Measurements from ENCODE around the gene MMRN1.

The MMRN1 gene

DNA sequence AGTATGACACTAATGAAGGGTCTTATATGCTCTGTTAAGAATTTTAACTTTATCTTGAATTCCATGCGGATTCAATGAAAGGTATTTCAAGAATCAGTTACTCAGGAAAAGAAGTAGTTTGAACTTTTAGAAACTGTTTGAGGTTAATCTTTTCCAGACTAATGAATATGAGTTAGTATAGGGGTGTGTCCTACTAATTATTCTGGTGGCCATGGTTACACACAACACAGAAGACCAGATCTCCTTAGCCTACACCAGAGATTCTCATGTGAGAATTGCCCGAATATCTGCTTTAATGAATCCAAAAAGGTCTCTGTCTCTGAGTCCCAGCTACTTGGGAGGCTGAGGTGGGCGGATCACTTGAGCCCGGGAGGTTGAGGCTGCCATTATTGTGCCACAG, 100.4 kb downstream of the MMRN1 start:
- no peak for DNase-seq (ENCODE audit: low read depth in 2 of 2)

DNA sequence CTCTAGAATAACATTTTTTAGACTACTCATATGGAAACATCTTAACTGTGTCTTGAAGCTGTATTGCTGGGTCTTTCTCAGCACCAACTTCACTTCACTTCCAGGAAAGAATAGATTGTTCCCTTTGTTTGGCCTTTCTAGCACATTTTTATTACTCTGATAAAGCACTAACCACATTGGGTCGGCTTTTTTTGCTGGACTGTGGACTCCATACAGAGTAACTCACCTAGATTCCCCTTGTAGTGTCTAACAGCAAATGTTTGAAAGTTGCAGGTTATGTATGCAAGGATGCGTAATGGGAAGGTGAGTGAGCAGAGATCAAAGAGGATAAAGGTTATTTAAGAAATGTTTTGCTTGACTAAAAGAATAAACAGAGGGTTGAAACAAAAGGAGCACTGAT, 101.2 kb downstream of the MMRN1 start:
- DNase-seq (ENCODE audit: low read depth in 2 of 2), result no peak

DNA sequence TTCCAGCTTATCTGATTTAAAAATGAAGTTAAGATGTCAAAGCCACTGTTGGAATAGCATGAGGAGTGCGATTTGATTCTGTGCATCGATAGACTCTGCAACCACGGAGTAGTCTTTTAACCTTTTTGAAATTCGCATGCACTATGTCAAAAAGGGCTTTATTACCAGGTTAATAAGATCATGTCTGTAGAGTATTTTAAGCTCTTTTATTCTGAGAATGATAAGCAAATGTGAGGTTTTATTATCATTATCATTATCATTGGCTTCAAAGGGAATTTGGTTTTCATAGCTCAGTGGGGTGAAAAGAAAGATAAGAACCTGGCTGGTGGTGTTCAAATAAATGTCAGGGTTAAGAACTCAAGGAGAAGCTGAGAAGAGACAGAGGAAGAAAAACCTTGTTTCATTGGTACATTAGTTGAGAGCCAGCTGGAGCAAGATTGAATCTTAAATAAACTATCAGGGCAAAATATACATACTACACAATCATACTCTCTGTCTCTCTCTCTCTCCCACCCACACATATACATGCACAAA, 102.6 kb downstream of the MMRN1 start:
- no peak for DNase-seq (ENCODE audit: low read depth in 2 of 2)

DNA sequence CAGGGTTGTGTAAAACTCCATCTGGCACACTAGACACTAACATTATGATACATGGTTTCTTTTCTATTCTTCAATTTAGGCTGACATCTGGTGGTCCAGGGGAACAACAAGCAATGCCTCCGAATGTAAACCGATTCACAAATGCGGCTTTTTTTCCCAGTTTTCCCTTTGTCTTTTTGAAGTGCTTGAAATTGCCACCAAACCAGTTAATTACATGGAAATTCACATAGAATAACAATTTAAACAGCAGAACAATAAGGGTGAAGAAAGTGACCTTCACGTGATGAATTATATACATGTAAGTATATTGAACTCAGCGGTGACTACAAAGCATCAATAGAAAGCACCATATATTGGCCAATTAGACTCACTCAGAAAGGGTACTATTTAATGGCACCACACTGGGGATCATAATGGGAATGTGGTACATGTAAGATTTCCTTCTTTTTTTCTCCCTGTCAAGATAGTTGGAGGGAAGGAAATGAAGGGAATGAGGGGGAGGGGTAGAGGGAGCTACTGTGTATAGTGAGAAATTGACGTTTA, 103.9 kb downstream of the MMRN1 start:
- no peak for DNase-seq (ENCODE audit: low read depth in 2 of 2)

DNA sequence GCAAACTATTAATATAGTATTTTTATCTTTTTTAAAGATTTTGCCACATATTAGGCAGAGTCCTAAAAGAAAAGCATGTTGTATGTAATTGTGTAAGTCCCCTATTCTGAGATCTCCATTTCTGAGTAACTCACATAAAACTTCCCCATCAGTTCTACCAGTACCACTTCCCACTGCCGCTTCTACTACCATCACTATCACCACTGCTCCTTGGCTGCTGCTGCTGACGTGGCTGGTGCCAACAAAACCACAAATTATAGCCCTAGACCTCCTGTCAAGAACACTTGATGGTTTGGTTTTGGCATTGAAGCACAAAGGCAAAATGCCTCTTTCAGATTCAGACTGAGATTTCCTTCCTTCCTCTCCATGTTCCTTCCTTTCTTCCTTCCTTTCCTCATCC, 106.4 kb downstream of the MMRN1 start:
- no peak for DNase-seq (ENCODE audit: low read depth in 2 of 2)

DNA sequence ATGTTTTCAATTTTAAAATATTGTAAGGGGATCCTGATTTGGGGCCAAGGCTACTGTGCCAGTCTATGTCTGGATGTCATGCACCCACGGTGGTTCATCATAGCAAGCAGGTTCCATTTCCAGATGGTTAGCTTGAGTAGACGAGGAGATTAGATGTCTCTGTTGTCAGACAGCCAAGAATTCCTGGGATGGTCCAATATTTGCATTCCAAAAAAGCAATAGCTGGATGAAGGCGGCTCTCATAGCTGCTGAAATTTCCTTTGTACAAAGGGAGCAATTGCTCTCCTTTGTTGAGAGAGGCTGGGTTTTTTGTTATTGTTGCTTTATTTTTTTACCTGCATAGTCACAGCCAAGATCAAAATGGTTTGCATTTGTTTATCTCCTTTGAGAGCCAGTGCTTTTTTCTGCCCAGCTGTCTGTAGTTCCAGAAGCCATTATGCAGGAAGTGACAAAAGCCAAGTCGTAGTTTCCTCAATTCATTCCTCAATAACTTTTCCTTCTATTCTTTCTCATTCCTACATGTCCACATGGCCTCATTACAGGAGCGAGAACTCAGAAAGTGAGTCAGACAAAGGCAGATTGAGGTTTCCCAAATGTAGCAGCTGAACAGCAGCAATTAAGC, 107.9 kb downstream of the MMRN1 start:
- no peak for DNase-seq (ENCODE audit: low read depth in 2 of 2)
